ENCODE results near the gene KCNT1. TPM values are rescaled to one million over a fixed set of nuclear protein-coding genes. Genes with fewer than 3 reads are reported as not detected.

Gene KCNT1
- total RNA-seq, 2 experiments from 2014 or later = not detected

DNA sequence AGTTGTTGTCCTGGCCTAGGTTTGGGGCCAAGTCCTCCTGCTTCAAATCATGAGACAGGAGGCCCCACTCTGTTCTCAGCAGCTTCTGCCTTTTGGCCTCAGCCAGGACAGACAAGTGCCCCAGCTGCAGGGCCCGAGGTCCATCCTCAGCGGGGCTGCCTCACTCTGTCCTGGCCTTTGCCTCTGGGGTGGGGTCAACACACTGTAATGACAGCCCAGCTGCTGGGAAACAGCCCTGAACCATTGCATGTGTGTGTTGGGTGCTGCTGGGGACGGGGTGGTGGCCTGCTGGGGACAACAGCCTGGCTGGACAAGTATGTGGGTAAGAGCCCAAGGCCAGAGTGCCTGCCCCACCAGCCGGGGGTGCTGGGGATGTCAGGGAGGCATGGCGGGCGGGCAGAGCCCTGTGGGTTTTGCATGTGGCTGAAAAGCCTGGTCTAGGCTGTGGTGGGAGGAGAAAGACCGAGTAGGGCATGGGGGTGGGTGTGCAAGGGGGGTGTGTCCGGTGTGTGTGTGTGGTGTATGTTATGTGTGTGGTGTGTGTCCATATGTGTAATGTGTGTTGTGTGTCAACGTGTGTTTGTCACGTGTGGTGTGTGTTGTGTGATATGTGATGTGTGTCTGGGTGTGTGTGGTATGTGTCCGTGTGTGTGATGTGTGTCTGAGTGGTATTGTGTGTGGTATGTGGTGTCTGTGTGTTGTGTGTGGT is 71.7 kb downstream of the KCNT1 start:
- intact Hi-C loops (cut with micrococcal nuclease) = no loop called here
- no peak for ATAC-seq
- TF ChIP-seq, protein P1, sequence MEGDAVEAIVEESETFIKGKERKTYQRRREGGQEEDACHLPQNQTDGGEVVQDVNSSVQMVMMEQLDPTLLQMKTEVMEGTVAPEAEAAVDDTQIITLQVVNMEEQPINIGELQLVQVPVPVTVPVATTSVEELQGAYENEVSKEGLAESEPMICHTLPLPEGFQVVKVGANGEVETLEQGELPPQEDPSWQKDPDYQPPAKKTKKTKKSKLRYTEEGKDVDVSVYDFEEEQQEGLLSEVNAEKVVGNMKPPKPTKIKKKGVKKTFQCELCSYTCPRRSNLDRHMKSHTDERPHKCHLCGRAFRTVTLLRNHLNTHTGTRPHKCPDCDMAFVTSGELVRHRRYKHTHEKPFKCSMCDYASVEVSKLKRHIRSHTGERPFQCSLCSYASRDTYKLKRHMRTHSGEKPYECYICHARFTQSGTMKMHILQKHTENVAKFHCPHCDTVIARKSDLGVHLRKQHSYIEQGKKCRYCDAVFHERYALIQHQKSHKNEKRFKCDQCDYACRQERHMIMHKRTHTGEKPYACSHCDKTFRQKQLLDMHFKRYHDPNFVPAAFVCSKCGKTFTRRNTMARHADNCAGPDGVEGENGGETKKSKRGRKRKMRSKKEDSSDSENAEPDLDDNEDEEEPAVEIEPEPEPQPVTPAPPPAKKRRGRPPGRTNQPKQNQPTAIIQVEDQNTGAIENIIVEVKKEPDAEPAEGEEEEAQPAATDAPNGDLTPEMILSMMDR (IDR thresholded peaks at IDR 0.05) = no peak
- ChIA-PET CTCF (no interaction called here), POLR2A (no interaction called here)
- Mint-ChIP-seq H3K4me1 (ENCODE audit: low read depth) (no peaks in the 10 kb centered on the region), H3K27ac (no peak overlapping the region), H3K9me3 (no peaks in the 10 kb centered on the region), H3K27me3 (no peaks in the 10 kb centered on the region), H3K36me3 (ENCODE audit: low read depth) (no peaks in the 10 kb centered on the region), H3K4me3 (no peak overlapping the region)
- DNase-seq = no peak

GRCh38 chr9:135774239-135774747 is 72.3 kb downstream of the KCNT1 start:
- no peak overlapping the region for H3K27ac Mint-ChIP-seq
- ChIA-PET CTCF (no interaction called here), POLR2A (no interaction called here)
- no peak overlapping the region for H3K4me3 Mint-ChIP-seq
- no peaks in the 10 kb centered on the region for H3K4me1 Mint-ChIP-seq (ENCODE audit: low read depth)
- ATAC-seq (no peak), DNase-seq (no peak)
- H3K27me3 Mint-ChIP-seq = no peaks in the 10 kb centered on the region
- H3K36me3 Mint-ChIP-seq (ENCODE audit: low read depth) = no peaks in the 10 kb centered on the region
- TF ChIP-seq, protein P1 (IDR thresholded peaks at IDR 0.05) = no peak
- H3K9me3 Mint-ChIP-seq = no peaks in the 10 kb centered on the region
- intact Hi-C loops (cut with micrococcal nuclease) = no loop called here

- no peaks in the 10 kb centered on the region for H3K9me3 Mint-ChIP-seq
- TF ChIP-seq, protein P1 (IDR thresholded peaks at IDR 0.05) = no peak
- no peak overlapping the region for H3K4me3 Mint-ChIP-seq
- no peaks in the 10 kb centered on the region for H3K36me3 Mint-ChIP-seq (ENCODE audit: low read depth)
- H3K27me3 Mint-ChIP-seq = no peaks in the 10 kb centered on the region
- intact Hi-C loops (cut with micrococcal nuclease) = no loop called here
- H3K27ac Mint-ChIP-seq = no peak overlapping the region
- POLR2A ChIA-PET = no interaction called here
- CTCF ChIA-PET = no interaction called here
- H3K4me1 Mint-ChIP-seq (ENCODE audit: low read depth) = no peaks in the 10 kb centered on the region
- no peak for DNase-seq
- ATAC-seq = no peak
Observed at GRCh38 chr9:135774794-135775525, 73.0 kb downstream of the KCNT1 start.

DNA sequence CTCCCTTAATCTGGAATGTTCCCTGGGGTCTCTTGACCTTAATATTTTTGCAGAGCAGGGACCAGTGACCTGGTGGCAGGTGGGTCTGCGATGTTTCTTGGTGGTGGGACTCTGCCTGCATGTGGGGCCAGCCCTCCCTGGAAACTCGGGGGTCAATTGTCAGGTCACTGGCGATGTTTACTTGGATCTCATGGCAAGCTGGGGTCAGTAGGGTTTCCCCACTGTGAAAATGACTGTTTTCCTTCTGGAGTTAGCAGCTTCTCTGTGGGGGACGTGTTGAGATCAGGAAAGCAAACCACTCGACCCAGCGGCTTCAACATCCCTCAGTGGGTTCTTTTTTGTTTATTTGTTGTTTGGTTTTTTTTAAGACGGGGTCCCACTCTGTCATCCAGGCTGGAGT is 73.9 kb downstream of the KCNT1 start:
- CTCF ChIA-PET = no interaction called here
- POLR2A ChIA-PET = no interaction called here
- Mint-ChIP-seq H3K4me3 (no peak overlapping the region), H3K4me1 (ENCODE audit: low read depth) (no peaks in the 10 kb centered on the region), H3K27ac (no peak overlapping the region), H3K27me3 (no peaks in the 10 kb centered on the region), H3K9me3 (no peaks in the 10 kb centered on the region), H3K36me3 (ENCODE audit: low read depth) (no peaks in the 10 kb centered on the region)
- no peak for DNase-seq
- no peak for ATAC-seq
- TF ChIP-seq, protein P1 (IDR thresholded peaks at IDR 0.05) = no peak
- intact Hi-C loops (cut with micrococcal nuclease) = no loop called here

DNA sequence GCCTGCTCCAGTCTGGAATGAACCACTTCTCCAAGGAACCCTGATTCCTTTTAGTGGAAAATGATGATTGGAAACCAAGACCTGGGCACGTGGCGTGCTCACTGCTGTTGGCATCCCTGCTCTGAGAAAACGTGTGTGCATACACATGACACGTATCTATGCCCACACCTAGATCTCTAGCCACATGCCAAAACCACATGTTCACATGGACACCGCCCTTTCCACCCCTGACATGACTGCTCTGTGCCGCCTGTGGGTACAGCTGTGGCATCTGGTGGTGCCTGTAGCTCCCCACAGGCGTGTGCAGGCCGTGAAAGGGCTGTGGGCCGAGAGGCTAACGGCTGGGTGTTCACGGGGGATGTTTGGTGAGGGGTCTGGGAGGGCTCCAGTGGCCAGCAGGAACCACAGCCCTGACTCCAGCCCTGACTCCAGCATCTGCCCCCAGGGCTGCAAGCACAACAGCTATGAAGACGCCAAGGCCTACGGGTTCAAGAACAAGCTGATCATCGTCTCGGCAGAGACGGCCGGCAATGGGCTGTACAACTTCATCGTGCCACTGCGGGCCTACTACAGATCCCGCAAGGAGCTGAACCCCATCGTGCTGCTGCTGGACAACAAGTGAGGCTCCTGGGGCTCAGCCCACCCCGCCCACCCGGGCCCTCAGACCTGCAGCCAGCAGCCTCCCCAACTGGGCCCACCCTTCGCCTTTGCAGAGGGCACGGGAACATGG is 75.1 kb downstream of the KCNT1 start:
- Mint-ChIP-seq H3K27me3 (no peaks in the 10 kb centered on the region), H3K4me3 (no peak overlapping the region), H3K9me3 (no peaks in the 10 kb centered on the region), H3K4me1 (ENCODE audit: low read depth) (no peaks in the 10 kb centered on the region), H3K27ac (no peak overlapping the region), H3K36me3 (ENCODE audit: low read depth) (no peaks in the 10 kb centered on the region)
- intact Hi-C loops (cut with micrococcal nuclease) = no loop called here
- ChIA-PET CTCF (no interaction called here), POLR2A (no interaction called here)
- DNase-seq (no peak), ATAC-seq (no peak)
- TF ChIP-seq, protein P1 (IDR thresholded peaks at IDR 0.05) = no peak
